Neural cell (in vitro differentiated cells): ENCODE data around the gene TSPAN4.

Experiments
- EZH2 ChIP-seq: fragments of 200-600, 300-800 bp; shearing (Covaris generic), sonication (generic); IDR thresholded peaks from 2 replicates; pipeline ENCODE4 v1.6.1; 2014; ENCODE audit warnings: antibody characterized with exemption, low read length, borderline replicate concordance, mild to moderate bottlenecking; ENCODE audit not compliant: insufficient read depth, poor library complexity, severe bottlenecking
- MXI1 ChIP-seq: fragments of 450-650 bp; conservative IDR thresholded peaks from 2 replicates; pipeline ENCODE4 v1.6.1; 2014; ENCODE audit warnings: antibody characterized with exemption, mild to moderate bottlenecking; ENCODE audit not compliant: poor library complexity, severe bottlenecking

DNA sequence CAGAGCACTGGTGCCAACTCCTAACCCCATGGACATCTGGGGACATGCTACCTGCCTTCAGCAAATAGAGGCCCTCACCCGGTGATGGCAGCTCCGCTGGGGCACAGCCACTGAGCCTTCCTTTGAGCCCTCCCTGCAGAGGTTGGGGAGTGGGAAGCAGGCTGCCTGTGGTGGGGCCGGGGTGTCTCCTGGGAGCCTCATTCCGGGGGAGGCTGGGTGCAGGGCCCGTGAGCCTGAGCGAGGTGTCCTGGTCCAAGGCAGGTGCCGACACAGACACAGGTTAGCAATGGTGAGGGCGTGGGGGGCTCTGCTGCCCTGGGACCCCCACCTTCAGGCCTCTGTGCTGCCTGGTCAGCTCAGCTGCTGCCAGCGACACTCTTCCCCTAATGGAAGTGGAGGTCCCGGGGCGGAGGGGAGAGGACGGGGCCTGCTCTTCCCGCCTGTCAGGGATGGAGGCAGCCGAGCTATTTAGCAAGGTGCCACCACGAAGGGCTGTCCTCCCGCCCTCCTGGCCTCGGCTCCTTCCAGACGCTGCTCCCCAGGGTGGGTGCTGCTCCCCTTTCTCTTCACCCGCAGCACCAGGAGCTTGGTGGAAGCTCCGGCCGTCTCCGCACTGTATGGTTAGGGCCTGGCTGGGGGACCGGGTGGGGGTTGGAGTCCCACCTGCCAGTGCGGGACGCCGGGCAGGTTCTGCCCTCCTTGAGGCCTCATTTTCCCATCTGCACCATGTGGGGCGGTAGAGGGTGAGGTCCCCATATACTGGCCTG, 11.2 kb downstream of the TSPAN4 start:
- TF ChIP-seq EZH2 (no peak), MXI1 (no peak)
